Skin of body (tissue), 2 donors: ENCODE results near the gene EXOC4. TPM values are rescaled to one million over a fixed set of nuclear protein-coding genes. Genes with fewer than 3 reads are reported as not detected.

Experiments used
- DNase-seq: peaks from one replicate; lab custom pipeline; 2025; lab: John Stamatoyannopoulos, UW
- total RNA-seq: library from RNA; depleted of rRNA; stranded (reverse); fragments of >200 nt; gene quantifications from one replicate; pipeline ENCODE4 v1.2.3, GENCODE V29; 2014

Gene EXOC4
- total RNA-seq, 1 donor from 2014 or later: 96.4 TPM

DNA sequence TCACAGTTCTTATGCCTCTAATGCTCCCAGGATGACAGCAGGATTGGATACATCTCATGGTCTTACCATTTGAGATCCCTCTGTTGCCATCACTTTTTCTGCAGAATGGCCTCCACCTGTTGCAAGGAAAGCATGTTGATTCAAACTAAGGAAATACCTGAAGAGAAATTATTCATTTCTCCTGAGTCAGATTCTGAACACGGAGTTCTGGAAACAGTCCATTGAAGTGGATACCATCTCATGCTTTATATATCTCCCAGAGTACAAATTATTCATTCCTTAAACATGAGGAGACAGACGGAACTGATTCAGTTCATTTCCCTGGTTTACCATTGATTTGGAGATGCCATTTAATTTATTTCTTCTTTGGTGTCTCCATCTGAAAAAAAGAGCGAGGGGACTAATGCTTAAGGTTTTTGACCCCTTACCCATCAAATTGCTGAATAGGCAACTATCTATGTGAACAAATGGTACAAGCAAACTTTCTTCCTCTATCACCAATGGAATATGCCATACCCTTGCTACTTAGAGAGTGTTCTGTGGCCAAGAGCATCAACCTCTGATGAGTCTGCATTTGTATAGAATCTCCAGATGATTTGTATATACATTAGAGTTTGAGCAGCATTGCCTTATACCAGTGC is 569.2 kb downstream of the EXOC4 start:
- no peak for DNase-seq

DNA sequence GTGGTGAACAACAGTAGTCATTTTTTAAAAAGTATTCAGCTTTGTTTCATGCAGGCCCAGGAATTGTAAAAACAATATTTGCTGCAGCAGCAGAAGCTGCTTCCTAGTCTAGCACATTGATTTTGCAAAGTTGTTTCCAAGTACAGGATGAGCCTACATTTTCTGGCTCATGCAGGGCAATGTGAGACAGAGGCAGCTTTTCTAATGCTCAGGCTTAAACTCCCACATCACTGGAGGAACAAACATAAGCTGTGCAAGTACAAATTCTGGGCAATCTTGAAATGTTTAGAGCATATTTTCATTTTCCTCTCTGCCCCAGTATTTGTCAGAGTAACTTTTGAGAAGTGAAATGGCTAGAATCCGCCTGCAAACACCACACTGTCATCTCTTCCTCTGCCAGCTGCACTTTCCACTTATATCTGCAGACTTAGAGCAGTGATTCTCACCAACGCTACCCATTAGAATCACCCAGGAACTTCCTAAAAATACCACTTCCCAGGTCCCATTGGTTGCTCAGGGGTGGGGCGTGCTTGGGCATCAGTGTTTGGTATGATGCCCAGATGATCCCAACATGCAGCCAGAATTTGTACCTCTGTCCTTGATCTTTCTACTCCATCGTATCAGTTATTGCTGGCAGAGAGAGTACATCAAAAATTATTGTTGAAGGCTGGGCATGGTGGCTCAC is 570.1 kb downstream of the EXOC4 start:
- no peak for DNase-seq

DNA sequence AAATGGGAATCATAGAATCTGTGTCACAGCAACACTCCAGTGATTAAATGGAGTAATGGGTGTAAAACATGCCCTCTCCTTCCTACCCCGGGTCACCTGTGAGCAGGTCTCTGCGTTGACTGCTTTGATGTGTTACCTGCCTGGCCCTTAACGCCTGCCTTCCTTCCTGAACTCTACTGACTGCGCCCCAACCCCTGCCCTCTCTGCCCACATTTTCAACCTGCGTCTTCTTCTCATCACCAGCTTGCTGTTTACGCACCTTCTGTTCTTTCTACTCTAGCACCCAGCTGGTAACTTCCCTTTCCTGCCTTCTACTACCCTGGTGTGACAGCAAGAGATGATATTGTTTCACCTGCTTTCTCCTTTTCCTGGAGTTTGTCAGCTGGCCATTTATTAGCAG is 571.3 kb downstream of the EXOC4 start:
- no peak for DNase-seq

DNA sequence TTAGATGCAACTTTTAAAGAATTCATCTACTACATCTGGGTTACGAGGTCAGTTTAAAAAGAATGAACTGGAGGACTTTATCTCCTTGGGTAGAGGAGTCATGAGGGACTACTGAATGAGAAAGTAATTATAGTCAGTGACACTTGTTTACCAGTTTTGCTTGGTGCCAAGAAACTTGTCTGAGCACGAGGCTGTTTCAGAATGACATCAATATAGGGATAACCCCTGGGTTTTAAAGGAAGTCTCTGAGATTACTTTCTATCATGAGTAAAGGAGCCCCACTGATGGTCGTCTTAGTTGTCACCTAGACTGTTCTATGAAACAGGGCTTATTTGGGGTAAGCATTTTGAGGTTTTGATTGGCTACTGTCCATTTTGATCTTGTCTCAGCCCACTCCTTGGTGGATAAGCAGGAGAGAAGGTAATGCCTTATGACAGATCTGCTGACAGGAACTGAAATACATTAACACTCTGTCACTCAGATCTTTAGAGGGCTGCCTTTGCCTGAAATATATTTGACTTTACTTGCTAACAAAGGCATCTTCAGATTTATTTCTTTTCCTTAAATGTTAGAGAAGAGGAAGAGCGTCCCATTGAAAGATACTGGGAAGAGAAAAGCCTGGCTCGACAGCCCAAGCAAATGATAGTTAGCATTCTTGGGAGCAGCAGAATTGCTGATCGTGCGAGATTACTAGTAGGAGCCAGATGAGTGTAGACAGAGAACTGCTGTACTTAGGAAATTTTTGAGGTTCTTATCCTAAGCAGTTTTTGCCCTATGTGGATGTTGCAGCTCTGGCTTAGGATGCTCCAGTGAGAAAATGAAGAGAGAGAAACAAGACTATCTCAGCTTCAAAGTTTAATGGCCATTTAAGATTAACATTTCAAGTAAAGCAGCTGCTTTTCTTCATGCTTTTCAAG is 575.1 kb downstream of the EXOC4 start:
- no peak for DNase-seq

DNA sequence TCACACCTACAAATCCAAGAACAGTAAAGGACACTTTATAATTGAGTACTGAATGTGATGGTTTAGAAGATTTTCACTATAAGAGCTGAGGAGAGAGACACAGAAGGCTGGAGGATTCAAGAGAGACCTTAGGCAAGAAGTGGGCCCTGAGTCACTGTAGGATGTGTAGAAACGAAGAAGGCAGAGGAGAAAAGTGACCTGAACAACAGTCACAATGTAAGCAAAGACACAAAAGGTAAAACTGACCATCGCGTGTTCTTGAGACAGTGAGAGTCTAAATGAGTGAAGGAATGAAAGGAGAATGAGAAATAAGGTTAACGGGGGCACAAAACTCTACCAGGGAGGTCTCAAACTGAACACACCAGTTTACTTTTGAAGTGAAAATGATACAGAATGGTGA is 576.0 kb downstream of the EXOC4 start:
- DNase-seq: no peak

DNA sequence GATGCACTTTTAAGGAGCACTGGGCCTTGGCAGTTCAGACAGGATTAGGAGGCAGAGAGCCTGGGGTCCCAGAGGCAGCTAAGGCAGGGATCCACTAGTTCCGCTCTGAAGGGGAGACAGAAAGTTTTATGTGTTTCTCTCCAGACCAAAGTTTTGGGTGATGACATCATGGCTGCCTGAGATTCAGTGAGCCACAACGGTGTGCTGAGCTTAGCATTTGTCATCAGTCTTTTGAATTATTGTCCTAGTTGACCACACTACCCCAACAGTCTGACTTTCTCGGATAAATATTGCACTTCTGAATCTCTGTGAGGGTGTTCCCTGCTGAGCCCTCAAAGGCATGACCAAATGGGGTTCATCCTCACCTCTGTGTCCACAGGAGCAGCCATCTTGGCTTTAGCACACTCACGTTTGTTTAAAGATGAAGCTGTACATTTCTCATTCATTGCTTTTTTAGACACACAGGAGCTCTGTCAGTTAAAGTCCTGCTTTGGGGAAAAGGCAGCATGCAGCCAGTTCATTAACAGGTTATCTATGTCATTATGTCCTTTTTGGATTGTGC is 576.5 kb downstream of the EXOC4 start:
- DNase-seq: no peak

DNA sequence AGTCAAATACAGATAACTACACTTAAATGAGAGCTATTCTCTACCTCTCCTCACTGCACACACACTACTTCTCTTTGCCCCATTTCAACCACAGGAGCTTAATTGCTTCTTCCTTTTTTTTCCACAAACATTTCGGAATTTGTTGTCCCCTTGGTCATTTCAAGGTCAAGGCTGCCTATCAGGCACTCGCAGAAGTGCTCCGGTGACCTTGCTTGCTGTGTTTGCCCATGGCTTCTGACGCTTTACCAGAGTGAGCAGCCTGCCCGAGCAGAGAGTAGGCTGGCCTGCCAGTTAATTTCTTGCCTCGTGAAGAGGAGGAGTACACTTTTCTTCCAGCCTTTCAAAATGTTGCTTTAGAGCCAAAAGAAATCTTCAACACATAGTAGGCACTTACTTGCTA is 577.2 kb downstream of the EXOC4 start:
- DNase-seq: no peak

DNA sequence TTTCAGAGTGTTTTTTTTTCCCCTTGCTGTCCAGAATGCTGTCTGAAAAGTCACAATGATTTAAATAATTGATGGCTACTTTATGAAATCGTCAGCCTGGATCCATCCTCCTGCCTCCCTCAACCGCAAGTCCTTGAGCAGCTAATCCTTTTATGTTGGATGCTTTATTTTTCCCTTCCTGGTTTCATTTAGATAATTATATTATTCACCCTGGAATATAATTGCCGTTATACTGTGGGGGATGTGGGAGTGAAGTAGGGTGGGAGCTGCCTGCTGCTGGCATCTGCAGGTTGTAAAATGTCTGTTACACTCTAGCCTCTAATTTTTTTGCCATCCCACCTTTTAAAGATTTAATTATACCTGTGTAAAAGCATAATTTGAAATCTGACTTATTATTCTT is 583.8 kb downstream of the EXOC4 start:
- no peak for DNase-seq

DNA sequence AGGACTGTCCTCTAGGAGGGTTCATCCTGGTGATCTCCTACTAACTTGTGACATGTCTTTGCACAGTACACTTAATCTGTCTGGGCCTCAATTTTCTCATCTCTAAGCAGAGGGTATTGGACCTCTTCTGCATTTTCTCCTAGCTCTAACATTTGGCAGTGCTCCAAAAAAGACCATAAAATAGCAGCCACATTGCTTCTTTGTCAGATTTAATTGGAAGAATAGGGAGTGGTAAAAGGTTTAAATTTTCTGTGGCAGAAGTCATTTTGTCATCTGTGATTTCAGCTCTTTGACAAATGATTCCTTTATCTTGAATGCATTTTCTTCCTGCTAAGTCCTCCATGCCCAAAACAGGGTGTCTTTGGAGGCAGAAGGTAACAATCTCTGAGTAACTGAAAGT is 584.3 kb downstream of the EXOC4 start:
- no peak for DNase-seq

DNA sequence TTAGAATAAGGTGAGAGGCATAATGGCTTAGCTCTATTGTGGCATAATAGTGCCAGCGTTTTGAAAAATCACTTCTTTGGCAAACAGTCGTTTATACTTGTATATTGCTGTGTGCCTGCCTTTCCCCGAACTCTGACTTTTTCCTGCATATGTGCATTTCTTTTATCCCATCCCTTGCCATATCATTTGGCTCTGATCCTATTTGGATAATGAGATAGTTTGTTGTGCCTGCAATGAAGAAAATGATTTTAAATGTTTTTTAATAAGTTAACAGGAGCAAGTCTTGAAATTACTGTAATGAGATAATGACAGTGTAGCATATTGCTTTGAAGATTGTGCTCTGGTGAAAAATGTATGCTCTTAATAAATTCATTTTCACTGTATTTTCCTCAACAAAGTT is 586.2 kb downstream of the EXOC4 start:
- DNase-seq: no peak

DNA sequence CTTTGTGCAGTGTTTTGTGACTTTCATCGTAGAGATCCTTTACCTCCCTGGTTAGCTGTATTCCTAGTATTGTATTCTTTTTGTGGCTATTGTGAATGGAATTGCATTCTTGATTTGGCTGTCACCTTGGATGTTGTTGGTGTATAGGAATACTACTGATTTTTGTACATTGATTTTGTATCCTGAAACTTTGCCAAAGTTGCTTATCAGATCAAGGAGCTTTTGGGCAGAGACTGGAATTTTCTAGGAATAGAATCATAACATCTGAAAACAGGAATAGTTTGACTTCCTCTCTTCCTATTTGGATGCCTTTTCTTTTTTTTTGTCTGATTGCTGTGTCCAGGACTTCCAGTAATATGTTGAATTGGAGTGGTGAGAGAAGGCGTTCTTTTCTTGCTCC is 590.5 kb downstream of the EXOC4 start:
- DNase-seq: no peak

DNA sequence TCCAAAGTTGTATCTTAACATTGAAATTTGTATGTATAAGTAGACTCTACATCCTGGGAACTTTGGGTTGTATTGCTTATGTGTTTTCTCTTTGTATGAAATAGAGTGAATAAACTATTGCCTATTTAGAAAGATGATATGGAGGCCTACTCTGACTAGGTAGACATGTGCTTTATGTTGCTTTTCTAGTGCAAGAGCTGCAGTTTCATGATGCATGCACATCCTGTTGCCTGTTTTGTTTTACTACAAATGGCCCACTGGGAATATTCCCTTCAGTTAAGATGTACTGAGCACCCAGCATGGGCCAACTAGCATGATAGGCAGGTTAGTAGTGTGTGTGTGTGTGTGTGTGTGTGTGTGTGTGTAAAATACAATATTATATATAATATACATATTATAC is 592.1 kb downstream of the EXOC4 start:
- DNase-seq: no peak

DNA sequence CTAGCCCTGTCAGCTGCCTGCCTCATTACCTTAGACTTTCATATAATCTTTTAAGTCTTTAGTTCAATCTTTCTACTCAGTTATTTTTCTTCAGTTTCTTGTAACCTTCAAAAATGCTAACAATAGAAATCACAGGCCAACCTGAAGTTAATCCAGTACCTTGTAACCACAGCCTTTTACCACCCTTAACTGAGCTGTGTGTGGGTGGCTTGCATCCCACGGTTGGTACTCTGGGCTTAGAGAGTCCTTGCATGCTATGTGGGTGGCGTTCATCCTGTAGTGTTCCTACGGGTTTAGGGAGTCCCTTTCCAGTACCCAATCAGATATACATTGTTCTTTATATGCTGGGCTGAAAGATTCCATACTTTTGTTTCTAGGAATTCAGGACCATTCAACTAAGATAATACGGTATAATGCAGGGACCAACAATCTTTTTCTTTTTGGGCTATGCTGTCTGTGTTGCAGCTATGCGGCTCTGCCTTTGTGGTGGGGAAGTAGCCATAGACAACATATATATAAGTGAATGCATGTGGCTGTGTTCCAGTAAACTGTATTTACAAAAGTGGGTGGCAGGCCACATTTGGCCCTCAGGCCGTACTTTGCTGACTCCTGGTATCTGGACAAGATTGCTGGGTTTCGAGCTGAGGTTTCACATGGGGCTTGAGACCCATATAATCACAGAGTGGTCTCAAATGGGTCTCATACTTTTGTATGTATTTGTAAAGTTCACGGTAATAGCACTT is 593.5 kb downstream of the EXOC4 start:
- DNase-seq: no peak

DNA sequence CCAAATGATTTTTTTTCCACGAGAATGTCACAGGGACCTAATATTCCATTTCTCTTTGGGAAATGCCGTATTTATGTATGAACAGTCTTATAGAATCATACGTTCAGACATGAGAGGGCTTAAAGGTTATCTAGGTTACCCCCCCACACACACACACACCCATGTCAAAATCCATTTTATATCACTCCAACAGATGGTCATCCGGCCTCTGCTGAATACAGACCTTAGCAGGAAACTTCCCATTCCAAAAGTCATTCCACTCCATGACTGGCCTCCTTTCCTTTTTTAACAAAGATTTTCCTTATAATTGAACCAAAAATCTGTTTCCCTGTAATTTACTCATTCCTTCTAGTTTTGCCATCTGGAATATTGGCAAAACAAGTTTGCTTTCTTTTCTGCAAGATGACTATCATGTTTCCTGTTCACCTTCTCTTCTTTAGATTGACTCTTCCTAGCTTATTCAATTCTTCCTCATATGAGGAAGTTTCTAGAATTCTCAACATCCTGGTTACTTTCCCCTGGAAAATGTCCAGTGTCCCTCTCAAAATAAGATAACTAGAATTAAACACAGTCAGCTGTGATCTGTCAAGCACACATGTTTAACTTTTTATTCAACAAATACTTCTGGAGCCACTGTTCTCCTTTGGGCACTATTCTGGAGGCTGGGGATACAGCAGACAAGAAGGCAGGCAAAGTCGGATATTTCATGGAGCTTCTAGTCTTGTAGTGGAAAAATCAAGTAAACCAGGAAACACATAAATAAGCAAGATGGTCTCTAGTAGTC is 597.8 kb downstream of the EXOC4 start:
- DNase-seq: no peak

DNA sequence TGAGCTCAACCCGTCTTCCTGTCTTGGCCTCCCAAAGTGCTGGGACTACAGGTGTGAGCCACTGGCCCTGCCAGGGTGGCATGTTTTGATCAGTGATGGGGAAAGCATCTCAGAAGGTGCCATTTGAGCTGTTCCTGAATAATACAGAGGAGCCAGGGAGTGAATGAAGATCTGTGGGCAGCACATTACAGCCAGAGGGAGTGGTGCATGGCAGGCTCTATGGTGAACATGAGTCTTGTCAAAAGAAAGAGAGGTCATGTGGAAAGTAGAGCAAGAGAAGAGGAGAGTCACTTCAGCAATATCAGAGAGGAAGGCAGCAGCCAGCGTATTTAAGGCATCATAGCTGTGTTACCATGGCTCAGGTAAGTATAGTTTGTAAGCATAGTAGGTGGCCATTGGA is 598.5 kb downstream of the EXOC4 start:
- no peak for DNase-seq

DNA sequence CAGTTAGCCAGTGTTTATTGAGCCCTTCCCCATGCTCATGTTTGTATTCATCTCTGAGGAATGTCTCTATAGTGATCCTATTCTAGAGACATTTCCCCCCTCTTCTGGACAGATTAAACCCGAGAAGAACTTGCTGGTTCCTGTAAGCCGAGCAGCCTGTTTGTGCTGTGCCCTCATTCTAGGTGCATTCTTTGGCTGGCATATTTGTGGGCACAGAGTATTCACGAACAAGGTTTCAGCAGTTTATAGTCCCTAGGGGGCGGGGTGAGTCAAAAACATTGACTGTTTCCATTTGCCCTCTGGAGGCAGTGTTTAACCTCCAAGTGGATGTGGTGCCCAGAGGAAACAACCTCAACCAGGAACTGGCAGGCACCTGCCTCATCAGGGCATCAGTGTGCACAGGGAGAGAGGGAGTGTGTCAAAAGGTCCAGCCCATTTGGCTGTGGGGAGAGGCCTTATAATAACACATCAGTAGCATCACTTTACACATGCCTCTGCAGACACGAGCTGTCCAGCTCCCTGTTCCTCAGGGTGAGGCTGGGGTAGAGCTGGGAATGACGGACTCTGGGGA is 600.9 kb downstream of the EXOC4 start:
- no peak for DNase-seq

DNA sequence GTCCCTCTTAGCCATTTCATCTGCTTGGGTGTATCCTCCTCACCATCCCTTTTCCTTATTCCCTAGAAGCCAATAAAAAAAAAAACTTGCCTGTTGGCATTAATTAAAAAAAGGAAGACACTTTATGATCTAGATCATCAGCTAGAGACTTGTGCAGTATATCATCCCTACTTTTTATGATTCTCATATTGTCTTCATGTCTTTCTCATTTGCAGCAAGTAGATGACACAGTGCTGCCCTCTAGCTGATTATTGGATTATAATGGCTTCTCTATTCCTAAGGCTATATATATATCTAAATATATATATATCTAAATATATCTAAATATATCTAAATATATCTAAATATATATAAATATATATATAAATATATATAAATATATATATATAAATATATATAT is 601.9 kb downstream of the EXOC4 start:
- peak; percentile 72 for DNase-seq

DNA sequence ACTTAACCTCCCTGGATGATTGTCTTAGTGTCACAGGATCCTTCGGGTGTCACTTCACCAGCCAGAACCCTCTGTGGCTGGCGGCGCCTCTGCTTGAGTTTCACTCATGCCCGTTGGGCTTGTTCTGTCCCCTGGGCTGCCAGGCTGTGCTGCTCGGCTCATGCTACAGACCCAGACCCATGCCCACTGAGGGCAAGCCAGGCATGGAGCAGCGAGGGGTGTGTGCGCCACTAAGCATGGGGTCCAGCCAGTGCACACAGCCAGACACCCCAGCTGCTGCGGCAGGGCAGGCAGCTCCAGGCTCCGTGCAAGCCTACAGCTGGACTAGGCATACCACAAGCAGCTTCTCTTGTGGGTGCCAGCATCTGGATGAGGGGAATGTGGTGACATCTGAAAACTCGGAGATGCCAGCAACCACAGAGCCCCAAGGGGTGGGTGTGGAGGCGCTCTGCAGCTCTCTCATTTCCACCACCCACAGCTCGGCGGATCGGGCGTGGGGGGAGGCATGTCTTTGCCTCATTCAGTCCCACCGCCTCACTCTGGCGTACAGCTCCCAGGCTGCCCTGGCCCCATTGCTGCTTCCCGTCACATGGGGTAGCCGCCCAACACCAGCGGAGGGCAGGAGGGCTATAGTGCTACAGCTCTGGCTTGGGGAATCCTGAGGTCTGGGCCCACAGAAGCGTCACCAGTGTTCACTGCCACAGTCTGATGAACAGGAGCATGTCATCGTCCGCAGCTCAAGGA is 604.7 kb downstream of the EXOC4 start:
- DNase-seq: no peak

DNA sequence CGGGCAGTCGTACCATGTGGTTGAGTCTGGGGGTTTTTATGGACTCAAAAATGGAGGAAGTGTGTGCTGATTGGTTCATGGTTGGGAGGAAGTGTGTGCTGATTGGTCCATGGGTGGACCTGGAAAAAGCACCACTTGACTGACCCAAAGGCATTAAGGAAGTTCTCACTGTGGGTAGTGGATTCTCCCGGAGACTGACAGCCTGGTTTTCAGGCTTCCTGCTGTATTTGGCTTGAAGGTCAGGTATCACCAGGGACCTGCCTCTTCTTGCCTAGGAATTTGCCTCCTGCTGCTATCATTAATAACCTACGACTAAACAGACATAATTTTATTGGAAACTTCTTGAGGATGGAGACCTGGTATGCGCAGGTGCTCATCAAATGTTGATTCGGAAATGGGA is 605.4 kb downstream of the EXOC4 start:
- no peak for DNase-seq

DNA sequence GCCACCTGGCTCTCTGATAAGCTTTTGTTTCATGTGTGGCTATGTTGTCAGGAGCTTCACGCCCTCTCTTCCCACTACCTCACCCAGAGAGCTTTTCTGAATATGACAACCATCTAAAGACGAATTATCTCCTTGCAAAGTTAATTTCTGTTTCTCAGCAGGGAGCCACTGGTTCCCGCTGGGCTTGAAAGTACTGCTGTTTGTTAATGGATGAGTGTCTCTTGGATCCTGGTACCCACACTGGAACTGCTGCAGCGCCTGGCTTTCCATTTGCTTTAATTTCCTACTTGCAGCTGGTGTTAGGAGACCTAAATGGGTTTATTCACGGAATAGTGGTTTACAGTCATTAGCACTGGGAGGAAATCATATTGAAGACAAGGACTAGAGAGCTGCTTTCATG is 606.4 kb downstream of the EXOC4 start:
- DNase-seq: no peak
